ENCODE results near the gene ADGRL3.
A peak's percentile ranks its signal among the peaks of the same experiment; 100 is the strongest.
"Not testable (repeated sequence)": the region's sequence is repeated elsewhere in the genome, so short reads cannot be mapped to it uniquely, and the experiment has no call there.

ADGRL3 gene

DNA sequence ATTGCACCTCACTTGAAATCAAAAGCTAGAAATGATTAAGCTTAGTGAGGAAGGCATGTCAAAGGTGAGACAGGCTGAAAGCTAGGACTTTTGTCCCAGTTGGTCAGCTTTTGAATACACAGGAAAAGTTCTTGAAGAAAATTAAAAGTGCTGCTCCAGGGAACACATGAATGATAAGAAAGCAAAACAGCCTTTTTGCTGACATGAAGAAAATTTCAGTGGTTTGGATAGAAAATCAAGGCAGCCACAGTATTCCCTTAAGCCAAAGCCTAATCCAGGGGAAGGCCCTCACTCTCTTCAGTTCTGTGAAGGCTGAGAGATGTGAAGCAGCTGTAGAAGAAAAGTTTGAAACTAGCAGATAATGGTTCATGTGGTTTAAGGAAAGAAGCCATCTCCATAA, 150.8 kb downstream of the ADGRL3 start:
- no peak for DNase-seq (ENCODE audit: low read depth)

GRCh38 chr4:61356696-61357095, 156.6 kb downstream of the ADGRL3 start:
- no peak for DNase-seq (ENCODE audit: low read depth)

GRCh38 chr4:61359301-61359700, 159.2 kb downstream of the ADGRL3 start:
- DNase-seq (ENCODE audit: low read depth): no peak

DNA sequence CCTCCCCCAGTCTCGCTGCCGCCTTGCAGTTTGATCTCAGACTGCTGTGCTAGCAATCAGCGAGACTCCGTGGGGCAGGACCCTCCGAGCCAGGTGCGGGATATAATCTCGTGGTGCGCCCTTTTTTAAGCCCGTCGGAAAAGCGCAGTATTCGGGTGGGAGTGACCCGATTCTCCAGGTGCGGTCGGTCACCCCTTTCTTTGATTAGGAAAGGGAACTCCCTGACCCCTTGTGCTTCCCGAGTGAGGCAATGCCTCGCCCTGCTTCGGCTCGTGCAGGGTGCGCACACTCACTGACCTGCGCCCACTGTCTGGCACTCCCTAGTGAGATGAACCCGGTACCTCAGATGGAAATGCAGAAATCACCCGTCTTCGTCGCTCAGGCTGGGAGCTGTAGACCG, 172.7 kb downstream of the ADGRL3 start:
- not testable (repeated sequence) for DNase-seq (ENCODE audit: low read depth)

- peak; percentile 46 for DNase-seq (ENCODE audit: low read depth)
Observed at GRCh38 chr4:61373901-61374440, 173.8 kb downstream of the ADGRL3 start.

DNA sequence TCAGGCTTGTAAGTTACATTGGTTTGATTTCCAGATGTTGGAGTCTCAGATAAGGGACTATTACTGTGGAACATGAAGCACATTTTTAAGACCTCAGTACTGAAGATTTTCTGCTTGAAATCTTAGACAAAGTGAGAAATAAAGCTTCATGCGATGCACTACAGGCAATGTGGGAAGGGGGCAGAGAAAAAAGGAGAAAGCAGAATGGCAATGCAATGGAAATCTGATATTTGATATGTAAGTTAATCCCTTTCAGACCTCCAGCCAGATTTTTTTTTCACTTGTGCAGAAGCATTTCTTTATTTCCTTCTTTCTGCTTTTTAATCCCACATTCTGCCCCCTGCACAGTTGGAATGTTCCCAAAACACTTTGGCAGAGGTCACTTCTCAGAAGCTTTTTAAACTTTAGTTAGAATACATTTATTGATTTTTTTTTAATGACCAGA, 174.3 kb downstream of the ADGRL3 start:
- DNase-seq (ENCODE audit: low read depth): no peak

GRCh38 chr4:61375301-61375700, 175.2 kb downstream of the ADGRL3 start:
- DNase-seq (ENCODE audit: low read depth): no peak

- DNase-seq (ENCODE audit: low read depth): no peak
Observed at GRCh38 chr4:61376301-61376700, 176.2 kb downstream of the ADGRL3 start.

- no peak for DNase-seq (ENCODE audit: low read depth)
Observed at GRCh38 chr4:61379406-61379805, 179.3 kb downstream of the ADGRL3 start.

- no peak for DNase-seq (ENCODE audit: low read depth)
Observed at GRCh38 chr4:61380865-61381264, 180.7 kb downstream of the ADGRL3 start.

- DNase-seq (ENCODE audit: low read depth): no peak
Observed at GRCh38 chr4:61385256-61385655, 185.1 kb downstream of the ADGRL3 start.

- DNase-seq (ENCODE audit: low read depth): not testable (repeated sequence)
Observed at GRCh38 chr4:61387372-61387771, 187.2 kb downstream of the ADGRL3 start.

DNA sequence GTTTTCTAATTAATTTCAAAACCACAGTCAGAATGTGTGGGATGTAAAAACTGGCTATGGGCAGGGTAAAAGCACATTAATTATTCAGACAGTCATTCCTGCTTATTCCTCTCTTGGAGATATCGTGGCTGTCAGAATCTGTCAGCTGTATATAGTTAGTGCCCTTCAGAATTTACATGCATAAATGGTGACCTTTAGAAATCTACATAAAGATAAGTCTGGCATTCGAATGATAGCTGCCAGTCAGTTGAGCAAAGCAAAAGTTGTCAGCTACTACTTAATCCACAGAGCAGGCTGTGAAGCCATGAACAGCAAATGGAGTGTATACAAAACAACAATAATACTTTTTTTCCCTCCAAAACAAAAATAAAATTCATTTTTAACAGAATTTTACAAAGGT, 189.5 kb downstream of the ADGRL3 start:
- DNase-seq (ENCODE audit: low read depth): no peak

DNA sequence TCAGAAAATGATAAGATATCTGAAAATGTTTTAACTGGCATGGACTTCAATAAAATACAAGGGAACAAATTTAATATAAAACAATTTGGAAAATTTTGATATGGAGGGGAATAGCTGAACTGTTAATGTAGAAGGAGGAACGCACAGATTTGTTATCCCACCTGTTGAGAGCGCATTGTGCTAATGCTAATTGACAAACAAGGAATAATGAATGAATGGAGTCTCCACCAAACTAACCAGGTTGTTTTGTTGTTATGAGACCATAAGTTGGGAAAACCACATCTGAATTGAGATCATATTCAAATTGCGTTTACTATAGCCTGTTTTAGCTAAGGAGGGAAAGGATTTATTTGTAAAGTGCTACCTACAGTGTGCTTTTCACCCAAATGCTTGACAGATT, 195.6 kb downstream of the ADGRL3 start:
- no peak for DNase-seq (ENCODE audit: low read depth)

GRCh38 chr4:61397174-61397573, 197.0 kb downstream of the ADGRL3 start:
- DNase-seq (ENCODE audit: low read depth): no peak

DNA sequence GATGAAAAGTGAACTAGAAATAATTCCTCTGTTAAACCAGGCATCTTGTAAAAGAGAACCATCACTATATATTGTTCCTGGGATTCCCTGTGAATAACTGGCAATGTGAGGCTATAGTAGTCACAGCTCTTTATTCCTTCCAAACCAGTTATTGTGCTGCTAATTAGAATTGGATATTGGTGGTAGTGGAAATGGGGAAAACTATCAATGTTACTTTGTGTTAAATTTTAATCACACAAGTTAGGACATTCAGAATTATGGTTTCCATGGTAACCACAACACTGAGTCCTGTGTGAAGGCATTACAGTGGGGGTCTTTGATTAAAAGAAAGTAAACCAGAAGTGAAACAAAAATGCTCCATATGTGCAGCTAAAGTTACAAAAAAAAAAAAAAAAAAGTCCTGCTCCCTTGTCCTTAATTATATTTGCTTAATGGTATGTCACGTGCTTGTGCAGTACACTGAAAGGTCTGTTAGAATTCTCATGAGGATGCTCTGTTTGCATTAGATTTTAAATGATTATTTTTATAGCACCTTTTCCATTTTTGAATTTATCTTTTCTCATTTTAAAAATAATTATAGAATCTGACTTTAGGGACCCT, 200.4 kb downstream of the ADGRL3 start:
- no peak for DNase-seq (ENCODE audit: low read depth)

DNA sequence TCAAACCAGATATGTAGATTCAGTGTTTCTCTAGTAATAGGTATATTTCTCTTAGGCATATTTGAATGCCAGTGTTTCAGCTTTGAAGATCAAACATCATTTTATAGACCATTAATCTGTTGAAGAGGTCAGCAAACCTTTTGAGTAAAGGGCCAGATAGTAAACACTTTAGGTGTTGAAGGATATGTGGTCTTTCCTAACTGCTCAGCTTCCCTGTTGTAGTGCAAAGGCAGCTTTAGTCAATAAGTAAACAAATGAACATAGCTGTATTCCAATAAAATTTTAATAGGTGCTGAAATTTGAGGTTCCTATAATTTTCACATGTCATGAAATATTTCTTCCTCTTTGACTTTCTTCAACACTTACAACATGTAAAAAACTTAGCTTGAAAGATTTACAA, 201.6 kb downstream of the ADGRL3 start:
- DNase-seq (ENCODE audit: low read depth): no peak

DNA sequence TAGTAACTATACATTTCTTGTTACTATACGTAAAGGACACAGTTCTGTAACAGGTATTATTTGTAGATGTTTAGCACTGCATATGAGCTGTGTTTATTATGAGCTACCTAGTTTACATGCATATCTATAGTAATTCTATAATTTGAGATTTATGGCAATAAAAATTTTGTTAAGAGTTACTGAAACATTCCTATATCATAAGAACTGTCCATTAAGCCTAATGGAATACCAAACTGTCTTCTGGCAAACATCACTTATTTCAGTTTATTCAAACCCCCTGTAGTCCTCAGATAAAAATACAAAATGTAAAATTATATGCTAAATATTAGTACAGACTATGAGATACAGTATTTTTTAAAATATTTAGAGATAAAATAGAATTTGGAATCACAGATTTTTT, 205.2 kb downstream of the ADGRL3 start:
- DNase-seq (ENCODE audit: low read depth): no peak

DNA sequence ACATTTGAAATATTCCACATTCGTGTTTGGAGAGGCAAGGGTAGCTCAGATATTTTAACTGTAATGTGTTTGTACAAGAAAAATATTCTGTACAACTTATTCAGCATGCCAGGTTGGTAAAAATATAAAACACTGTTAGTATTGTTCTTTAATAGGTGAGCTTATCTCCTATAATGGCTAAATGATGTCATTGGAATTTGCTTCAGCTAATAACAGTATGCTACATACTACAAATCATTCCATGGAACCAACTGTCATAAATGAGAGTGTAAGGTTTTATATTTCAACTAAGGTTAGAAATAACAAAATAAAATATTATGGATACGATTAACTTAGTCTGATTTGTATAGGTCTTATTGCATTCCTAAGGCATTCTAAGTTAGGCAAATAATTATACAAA, 206.6 kb downstream of the ADGRL3 start:
- DNase-seq (ENCODE audit: low read depth): no peak

DNA sequence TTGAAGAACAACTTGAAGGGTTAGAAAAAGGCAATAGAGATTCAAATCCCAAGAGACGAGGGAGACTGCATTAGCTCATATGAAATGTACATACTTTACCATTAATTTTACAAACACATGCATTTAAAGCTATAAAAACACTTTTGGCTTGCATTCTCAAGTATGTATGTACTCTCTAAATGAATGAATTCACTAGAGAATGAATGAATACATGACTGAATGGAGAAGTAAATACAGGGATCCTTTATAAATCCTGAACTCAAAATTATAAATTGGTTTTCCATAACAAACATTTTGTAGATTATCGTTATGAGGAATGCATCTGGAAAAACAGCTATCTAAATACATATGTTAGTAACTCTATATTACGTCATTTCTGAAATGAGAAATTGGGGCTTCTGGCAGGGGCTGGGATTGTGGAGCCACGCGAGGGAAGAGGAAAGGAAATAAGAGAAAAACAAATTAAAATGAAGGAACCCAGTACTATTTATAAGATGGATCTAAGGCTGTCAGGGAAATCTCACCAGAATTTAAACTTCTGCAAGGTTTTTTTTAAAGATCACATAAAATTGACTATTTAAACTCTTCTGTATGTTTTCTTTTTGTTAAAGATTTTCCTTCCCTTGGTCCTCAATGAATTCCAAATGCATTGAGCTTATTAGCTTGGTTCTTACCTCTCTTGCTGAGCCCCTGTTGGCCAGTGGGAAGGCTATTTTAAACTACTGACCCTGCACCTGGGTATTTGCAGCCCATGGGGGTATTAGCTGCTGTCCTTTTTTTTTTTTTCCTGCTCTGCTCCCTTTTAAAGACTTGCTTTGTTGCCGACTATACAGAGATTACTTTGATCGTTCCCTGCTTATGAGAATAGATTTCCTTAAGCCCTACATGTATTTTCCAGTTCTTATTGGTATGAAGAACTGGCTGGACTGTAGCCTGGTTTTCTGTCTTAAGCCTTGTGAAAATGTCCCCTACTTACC, 207.8 kb downstream of the ADGRL3 start:
- no peak for DNase-seq (ENCODE audit: low read depth)

DNA sequence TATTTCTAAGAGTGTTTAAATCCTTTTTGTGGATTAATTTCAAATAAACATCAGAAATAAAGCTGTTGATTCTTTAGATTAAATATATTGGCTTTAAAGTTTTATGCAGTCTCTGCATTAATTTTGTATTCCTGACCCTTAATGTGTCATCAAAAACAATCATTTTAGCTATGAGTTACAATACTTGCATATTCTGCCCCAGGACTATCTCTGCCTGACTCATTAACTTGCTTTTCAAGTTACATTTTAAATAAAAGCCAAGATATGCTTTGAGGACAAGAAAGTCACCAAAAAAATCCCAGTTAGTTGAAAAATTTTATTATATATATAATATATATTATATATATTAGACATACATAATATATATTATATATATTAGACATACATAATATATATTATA, 208.7 kb downstream of the ADGRL3 start:
- no peak for DNase-seq (ENCODE audit: low read depth)

- no peak for DNase-seq (ENCODE audit: low read depth)
Observed at GRCh38 chr4:61411241-61411640, 211.1 kb downstream of the ADGRL3 start.

GRCh38 chr4:61425315-61425714, 225.2 kb downstream of the ADGRL3 start:
- DNase-seq (ENCODE audit: low read depth): no peak
